AG08396 (cell line): ENCODE results near the gene TBX15.

Source experiments
- DNase-seq: peaks from one replicate; pipeline ENCODE4 v3.0.0; 2012; ENCODE audit warnings: low spot score, mixed read lengths

TBX15 gene

DNA sequence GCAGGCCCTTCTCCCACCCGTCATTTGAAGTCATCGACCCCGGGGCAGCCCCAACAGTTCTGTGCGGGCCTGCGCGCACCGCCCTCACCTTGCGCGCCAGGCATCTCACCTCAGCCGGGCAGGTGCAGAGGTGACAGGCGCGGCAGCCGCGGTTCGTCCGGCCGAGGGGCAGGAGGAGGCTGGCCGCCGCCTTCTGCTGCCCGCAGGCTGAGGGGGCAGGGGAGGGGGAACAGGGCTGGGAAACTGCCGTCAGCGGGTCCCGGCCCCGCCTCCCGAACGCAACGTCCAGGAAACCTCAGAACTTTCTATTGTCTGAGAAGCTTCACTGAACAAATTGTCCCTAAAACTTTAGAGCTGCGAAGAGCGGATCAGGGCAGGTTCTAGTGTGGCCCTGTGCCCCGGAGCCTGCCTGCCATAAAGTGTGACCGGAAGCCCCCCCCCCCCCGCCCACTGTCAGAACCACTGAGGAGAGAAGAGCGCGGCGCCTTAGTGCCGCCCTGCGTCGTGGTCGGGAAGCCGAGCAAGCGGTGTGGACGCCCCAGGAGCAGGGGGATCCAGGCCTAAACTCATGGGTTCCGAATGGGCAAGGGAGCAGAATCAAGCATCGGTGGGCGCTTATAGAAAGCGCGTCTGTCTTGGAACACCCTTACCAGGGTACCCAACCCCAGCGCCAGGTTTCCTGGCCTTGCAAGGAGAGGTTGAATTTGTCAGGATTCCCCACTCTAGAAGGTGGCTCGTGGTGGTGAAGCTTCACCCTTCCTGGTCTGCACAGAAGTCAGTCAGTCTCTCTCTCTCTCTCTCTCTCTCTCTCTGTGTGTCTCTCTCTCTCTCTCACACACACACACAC, 13.3 kb upstream of the TBX15 start:
- no peak for DNase-seq

DNA sequence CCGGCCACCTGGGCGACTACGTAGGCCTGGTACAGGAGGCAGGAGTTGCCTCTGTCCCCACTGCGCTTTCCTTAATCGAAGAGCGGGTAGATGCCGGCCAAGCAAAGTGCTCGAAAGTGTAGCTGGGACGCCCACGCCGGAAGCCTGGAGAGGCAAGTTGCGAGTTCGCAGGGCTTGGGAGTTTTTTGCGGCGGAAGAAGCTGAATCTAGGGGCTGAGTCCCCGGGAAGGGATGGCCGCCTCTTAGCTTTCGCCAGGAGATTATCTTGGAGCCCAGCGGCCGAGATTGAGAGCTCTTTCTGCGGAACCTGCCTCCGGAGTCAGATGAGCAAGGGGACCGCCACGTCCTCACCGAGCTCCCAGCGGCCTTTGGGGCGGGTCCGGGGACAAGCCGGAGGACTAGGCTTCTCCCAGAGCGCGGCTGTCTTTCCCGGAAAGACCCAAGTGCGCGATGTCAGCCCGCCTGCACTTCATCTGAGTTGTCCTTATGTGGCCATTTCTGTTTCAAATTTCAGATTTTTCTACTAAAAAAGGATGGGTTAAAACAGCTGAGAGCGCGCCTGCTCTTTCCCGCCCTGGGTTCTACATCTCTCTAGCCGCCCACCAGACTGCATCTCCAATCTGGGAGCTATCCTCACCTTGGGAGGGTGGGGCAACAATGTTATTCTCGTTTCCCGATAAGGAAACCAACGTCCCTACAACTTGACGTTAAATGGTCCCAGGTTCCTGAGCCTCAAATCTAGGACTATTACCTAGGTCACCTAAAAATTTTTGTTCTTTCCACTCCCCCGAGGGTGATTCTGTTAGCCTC, 12.4 kb upstream of the TBX15 start:
- no peak for DNase-seq

DNA sequence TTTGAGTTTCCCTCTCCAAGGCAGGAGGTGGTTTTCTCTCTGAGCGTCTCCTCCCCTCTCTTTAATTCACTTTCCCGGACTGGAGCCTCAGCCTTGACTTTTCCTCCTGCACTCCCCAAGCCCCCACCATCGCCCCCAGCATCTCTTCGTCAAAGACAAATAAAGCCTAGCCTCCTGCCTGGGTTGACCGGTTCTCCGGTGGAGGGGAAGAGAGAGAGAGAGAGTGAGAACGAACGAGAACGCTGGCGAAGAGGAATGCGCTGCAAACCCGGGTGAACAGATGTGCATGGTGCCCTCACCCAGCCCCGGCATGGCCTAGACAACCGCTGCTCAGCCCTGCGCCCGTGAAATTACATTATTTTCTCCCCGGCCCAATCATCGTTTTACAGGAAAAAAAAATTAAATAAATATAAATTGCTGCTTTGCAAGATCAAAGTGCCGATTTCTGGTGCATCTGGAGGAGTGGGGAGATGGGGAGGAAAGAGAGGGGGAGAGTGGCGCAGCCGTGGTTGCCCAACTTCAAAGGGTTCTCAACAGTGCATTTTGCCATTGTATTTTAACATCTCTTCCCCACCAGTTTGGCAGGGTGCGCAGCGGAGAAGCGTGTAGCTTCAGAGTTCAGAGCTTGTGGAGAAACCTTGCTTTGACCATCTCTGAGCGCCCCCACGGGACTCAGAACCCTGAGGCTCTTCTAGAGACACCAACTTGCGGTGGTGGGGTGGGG, 11.4 kb upstream of the TBX15 start:
- DNase-seq: no peak

DNA sequence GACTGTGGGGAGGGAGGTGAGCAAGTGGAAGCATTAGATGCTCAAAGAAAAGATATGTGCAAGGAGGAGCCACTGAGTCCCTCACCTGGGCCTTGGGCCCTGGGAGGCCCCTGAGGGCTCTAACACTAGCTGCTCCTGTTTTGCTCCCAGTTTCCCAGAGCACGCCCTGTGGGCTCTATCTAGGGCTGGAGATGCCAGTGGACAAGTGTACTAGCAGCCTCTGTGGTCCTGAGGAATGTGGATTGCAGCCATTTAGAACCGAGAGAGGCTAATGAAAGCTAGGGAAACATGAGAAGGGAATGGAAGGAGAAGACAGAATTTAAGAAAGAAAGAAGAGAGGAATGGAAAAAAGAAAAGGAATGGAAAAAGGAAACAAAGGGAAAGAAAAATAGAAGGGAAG, 10.0 kb upstream of the TBX15 start:
- no peak for DNase-seq

DNA sequence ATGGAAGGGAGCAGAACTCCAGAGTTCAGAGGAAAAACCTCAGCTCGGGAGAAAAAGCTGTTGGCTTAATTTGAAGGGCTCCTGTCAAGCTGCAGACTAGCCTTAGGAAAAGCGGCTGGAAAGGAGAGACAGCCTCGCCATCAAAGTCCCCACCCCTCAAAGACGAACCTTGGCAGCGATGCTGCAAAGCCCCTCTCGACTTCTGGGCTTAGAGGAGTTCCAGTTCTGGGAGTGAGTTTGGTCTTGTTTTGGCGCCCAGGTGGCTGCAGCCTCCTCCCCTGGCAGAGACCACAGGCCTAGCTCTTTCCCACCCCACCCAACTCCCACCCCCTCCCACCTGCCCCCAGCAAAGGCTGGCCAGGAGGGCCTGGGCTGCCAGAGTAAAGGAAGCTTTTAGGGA, 9.1 kb upstream of the TBX15 start:
- no peak for DNase-seq

DNA sequence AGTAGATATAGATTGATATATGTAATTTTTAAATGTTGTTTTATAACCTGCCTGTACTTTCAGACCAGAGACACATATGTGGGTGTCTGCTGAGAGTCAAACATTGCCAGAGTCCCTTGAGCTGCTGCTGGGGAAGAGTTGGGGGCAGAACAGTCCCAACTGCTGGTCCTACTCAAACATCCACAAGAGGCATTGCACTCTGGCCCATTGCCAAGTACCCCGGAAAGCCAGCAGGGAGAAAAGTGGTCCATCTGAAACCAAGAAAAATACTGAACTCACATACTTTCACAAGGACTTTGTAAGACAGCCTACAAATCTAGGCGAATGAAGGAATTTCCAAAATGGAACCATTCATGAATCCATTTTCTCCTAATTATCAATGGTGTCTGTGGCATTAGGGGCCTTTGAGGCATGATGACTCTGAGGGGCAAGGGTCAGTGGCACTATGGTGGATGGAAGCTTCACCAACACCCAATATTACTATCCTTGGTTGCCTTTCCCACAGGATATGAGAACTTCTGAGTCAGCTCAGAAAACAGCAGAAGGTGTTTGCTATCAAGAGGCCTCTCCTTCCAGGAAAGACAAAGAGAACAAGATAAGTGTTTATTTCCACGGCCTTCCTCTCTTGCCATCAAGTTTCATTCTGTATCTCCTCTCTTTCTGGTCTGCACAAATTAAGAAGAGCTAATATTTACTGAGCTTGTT, 7.3 kb upstream of the TBX15 start:
- DNase-seq: no peak

DNA sequence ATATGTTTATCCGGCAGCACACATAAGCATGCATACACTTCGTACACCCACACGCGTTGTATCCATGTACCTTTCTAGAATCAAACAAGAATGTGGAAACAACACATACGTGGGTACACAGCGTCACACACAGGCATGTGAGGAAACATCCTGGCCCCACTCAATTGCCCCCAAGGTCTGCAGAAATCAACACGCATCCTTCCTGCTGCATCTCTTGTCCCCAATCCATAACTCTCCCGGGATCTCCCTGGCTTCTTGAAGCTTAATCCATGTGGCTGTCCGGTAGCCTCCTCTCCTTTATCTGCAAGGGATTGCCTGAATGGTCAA, 5.5 kb upstream of the TBX15 start:
- no peak for DNase-seq

DNA sequence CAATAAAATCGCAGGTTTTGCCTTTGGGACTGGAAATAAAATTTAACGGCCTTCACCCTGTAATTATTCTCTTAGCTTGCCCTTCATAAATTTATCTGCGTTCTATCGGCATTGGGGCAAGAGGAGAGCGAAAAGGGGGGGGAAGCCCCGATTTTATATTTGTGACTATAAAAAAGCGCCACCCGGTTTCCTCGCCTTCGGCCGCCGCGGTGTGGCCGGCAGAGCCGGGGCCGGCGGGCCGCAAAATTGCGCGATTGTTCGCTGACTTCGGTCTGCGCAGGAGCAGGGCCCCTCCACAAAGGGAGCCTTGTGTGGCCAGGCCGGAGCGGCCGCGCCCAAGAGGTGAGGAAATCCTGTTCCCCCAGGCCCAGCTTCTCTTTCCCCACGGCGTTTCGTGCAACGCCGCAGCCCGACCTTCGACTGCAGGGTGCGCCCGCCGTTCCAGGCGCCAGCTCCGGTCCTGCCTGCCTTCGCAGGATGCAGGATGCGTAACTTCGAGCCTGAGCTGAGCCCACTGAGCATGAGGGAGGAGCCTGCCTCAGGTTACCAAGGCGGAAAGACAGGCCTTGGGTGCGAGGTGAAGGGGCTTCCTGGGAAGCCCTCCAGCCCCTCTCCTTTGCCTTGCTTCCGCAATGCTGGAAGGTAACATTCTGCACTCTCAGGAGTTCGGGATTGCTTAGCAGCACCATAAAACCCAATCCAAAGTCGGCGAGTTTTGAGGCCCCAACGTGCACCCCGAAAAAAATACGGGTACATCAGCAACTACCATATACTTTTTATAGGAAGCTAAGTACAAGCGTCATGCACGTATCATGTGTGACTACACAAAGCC, 4.9 kb upstream of the TBX15 start:
- no peak for DNase-seq

DNA sequence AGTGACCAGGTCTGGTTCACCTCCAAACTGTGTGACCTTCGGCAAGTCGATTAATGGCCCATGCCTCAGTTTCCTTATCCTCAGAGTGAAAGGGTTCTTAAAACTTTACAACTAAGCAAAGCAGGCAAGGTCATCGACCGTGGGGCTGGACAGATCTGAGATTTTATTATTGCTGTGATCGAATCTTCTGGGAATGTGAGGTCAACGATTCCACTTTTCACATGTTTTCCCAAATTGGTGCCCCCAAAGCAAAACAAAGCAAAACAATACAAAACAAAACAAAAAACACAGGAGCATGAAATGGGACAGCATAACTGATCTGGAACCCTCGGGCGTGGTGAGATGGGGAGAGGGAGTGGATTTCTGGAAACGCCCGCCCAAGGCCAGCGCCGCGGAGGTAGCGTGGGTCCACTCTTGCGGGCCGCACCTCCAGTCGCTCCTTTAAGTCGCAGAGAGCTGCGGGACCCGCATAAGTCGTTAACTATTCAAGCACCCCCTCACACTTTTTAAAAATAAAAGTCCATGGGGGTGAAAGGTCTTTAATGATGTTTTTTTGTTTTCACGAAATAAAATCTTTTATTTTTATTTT, 4.2 kb upstream of the TBX15 start:
- no peak for DNase-seq

DNA sequence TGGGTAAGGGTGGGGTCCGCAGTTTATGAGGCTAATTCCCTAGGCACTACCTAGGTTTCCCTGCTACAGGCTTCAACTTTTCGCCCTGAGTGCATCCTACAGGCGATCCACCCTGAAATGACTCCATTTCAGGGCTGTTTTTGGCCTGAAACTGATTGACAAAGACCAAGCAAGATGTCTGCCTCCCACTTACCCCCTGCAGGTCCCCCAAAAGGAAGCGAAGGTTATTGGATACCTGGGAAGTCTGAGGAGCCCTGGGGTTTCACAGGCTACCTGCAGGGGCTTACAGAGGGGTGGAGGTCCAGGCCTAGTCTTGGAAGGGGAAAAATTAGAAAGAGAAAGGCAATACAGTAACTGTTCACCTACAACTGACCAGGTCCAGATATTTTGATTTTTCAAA, 3.3 kb upstream of the TBX15 start:
- no peak for DNase-seq

DNA sequence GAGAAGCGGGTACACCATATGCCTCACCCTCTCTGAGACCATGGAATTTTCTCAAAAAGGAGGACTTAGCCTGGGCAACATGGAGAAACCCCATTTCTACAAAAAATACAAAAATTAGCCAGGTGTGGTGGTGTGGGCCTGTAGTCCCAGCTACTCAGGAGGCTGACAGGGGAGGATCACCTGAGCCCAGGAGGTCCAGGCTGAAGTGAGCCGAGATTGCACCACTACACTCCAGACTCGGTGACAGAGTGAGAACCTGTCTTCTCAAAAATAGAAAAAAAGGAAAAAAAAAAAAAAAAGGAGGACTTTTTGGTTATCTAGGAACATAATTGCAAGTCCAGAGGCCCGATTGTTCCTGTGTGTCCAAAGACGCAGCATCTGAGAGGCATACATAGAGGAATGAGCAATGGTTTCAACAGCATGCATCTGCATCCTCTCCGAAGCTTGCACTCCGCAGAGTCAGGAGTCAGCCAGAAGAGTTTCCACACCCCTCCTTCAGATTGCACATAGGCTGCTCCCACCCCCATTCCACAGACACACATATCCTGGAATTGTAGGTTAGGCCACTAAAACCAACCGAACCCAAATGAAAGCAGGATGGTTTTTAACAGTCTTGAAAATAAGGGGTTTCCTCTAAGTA, 2.5 kb upstream of the TBX15 start:
- no peak for DNase-seq

DNA sequence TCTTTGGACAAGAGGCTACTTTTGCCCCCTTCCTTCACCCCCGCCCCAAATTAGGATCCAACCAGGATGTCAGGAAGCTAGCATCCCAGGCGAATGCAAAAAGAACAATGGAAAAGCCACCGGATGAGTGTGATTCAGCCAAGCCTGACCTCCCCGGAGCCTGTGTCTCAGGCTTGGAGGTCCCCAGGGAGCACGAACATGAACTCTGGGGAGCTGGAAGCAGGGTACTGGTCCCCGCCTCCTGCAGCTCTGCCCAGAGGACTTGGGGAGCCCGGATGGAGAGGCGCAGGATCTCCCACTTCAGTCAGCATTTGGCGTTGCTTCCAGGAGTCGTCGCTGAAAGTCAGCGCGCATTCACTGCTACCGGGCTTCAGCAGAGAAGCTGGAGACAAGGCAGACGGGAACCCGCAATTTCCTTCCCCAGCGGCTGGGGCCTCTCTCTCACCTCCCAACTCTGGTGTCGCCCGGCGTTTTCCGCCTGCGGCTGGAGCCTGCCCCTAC, 1.8 kb upstream of the TBX15 start:
- no peak for DNase-seq

DNA sequence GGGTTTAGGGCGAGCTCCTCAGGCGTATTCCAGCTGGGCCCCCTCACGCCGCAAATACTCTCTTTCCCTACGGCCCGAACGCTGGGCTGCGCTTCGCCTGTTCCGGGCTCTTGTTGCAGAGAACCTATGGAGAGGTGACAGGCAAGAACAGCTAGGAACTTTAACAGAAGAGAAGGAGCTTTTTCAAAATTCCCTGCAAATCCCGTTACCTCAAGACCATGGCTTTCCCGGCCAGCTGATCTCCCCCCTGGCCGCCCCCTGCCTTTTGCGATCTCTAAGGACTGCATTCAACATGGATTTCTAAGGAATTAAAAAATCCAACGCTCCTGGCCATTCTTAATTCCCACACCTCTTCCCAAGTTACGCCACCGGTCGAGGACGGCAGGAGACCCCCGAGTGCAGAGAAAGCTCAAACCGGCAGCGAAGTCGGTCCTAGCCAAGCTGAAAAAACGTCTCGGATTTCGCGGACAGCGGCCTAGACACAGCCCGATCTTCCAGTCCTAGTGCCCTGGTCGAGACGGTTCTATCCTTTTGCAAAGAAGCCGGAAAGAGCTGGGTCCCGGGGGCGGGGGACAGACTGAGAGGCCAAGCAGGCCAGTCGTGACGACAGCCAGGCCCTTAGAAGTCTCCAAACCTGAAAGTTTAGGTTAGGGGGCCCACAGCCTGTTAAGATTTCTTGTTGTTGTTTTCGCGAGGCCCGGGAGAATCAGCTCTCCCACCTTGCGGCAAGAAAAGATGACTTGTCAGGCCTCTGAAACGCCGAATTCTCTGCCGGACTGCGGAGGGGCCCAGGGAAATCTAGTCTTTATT, 1.1 kb upstream of the TBX15 start:
- DNase-seq: no peak

DNA sequence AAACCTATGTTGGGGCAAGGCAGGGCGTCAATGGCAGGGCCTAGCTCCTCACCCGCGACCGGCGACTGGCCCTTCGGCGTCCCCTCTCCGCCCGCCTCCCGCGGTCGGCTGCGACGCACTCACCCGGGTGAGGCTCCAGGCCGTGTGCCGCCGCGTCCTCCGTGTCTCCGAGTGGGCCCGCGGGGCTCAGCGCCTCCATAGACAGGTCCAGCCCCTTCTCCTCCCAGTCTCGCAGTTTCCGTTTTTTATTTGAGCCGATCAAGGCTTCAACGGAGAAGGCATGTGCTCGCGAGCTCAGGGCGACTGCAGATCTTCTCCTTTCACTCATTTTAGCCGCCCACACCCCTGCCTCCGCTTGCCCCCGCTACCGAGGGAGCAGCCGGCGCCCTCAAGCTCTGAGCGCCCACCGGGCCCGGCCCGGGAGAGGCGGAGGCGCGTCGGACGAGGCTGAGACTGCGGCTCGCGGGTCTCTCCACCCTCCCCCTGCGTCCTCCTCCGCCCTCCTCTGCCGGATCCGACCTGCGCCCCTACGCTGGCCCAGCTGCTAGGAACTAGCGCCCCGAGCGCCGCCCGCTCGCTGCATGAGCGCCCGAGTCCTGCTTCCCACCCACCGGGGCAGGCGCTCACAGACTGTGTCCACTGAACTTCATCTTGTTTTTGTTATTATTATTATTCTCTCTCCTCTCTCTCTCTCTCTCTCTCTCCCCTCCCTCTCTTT, 516 bp downstream of the TBX15 start:
- no peak for DNase-seq

DNA sequence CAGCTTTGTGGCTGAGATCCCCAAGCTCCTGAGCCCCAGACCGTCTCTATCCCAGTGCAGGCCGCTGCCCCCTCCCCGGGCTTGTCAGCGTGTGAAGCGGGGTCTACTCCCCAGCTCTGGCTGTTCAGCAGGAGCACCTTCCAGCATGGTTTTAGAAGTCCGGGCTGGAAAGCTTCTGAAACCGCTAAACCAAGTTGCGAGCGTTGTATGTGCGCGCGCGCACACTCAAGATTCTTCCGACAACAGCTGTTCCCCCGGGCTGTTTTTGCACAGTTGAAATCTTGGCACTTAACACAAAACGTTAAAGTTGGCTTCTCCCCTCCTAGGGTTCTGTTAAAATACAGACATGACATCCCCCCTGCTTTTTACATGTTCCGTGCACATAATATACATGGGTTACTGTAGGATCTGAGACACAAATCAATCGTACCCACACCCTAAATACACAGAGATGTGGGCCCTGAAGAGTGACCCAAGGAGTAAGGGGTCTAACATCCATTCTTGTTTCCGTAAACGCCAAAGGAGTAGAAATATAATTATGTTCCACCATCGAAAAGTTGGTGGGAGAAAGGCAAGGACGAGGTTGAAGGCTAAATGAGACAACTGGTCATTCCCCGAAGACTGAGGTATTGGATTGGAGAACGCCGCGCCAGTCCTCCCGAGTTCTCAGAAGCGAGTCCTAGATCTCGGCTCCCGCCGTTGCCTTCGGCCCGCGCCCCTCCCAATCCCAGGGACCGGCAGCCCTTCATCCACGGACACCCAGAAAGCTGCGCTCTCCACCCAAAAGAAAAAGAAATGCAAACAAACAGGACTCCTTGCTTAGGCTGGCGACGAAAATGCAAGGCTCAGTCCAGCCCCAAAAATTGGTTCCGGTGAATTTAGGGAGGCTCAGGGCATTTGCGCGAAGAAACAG, 1.3 kb downstream of the TBX15 start:
- DNase-seq: no peak

DNA sequence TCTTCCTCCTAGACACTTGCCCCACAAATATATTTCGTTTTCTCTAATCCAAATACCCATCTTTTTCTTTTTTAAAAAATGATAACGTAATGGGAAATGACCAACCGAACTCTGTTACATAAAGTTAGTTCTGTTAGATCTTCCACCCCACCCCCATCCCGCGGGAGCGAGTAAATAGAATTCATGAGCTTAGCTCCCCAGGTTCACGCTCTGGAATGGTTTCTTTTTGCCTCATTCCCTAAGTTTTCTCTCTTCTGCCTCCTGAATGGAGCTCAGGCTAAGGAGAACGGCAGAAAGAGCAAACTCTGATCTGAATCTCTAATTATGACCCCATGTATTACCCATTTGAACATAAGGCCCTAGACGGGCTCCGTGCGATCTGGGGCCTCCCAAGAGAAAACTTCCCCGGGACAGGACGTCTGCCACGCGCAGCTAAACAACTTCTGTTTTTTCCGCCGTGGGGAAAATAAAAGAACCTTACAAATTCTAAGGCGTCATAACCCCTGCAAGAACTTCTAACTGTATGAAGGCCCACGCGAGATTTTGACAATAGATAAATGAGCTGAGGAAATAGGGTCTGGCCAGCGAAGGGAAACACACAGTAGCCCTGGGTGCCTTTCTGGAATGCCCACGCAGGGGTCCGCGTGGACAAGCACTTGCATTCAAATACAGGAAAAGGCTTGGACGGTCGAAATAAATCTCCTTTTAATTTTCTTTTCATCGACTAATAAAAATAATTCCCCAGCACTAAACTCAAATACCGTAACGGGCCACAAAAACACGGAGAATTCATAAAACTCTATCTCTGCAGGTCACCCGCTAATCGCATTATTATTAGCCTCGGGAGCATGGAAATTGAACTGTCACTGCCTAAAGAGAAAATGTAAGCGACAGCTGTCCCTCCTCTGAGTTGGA, 2.2 kb downstream of the TBX15 start:
- DNase-seq: peak; percentile 10
